ENCODE results near the gene MACROD2. TPM values are rescaled to one million over a fixed set of nuclear protein-coding genes. Genes with fewer than 3 reads are reported as not detected.

Gene MACROD2
- total RNA-seq, 1 experiment from 2014 or later: 1.4 TPM

DNA sequence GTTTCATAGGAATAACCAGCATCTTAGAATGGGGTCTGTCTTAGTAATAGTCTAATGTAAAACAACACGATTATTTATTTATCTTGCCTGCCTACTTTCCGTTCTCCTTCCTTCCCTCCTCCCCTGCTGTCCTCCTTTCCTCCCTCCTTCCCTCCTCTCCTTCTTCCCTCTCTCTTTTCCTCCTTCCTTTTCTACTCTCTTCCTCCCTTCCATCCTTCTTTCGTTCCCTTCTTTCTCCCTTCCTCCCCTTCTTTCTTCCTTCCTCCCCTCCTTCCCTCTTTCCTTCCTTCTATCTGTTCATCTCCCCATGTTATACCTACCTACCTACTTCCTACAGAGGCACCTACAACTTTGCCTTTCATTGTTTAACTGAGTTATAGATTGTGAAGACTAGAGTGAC lies 1637.4 kb downstream of the MACROD2 start:
- POLR2A ChIA-PET (ENCODE audit: low non-redundant PET): no interaction called here
- Histone ChIP-seq H3K4me3 (ENCODE audit: low read depth, low read length, poor library complexity, severe bottlenecking) (no peak overlapping the region), H3K4me1 (ENCODE audit: insufficient read depth, low read length, poor library complexity, severe bottlenecking) (no peaks in the 10 kb centered on the region), H3K36me3 (ENCODE audit: insufficient read depth, low read length, poor library complexity, severe bottlenecking) (no peaks in the 10 kb centered on the region), H3K9me3 (ENCODE audit: low read depth, low read length, poor library complexity, severe bottlenecking) (peaks cover 3% of the 10 kb centered on the region), H3K27ac (ENCODE audit: low read depth, low read length, poor library complexity, severe bottlenecking) (no peak overlapping the region), H3K27me3 (replicated peaks; ENCODE audit: insufficient read depth, low read depth, low read length, poor library complexity) (no peaks in the 10 kb centered on the region)
- TF ChIP-seq, protein P1, sequence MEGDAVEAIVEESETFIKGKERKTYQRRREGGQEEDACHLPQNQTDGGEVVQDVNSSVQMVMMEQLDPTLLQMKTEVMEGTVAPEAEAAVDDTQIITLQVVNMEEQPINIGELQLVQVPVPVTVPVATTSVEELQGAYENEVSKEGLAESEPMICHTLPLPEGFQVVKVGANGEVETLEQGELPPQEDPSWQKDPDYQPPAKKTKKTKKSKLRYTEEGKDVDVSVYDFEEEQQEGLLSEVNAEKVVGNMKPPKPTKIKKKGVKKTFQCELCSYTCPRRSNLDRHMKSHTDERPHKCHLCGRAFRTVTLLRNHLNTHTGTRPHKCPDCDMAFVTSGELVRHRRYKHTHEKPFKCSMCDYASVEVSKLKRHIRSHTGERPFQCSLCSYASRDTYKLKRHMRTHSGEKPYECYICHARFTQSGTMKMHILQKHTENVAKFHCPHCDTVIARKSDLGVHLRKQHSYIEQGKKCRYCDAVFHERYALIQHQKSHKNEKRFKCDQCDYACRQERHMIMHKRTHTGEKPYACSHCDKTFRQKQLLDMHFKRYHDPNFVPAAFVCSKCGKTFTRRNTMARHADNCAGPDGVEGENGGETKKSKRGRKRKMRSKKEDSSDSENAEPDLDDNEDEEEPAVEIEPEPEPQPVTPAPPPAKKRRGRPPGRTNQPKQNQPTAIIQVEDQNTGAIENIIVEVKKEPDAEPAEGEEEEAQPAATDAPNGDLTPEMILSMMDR (conservative IDR thresholded peaks at IDR 0.05; ENCODE audit: low read depth, low read length): no peak
- TF ChIP-seq EZH2 (IDR thresholded peaks at IDR 0.05; ENCODE audit: borderline replicate concordance, low read depth, low read length, poor library complexity, severe bottlenecking): no peak
- CTCF ChIA-PET: no interaction called here
- DNase-seq (ENCODE audit: low spot score): no peak
- BruUV-seq (replicated peaks): no TSS peak
- intact Hi-C loops (cut with micrococcal nuclease; ENCODE audit: unreplicated experiment): loop anchor here (5.0 kb wide), 1 partner anchor 60 kb away; no protein-coding TSS in a partner anchor

DNA sequence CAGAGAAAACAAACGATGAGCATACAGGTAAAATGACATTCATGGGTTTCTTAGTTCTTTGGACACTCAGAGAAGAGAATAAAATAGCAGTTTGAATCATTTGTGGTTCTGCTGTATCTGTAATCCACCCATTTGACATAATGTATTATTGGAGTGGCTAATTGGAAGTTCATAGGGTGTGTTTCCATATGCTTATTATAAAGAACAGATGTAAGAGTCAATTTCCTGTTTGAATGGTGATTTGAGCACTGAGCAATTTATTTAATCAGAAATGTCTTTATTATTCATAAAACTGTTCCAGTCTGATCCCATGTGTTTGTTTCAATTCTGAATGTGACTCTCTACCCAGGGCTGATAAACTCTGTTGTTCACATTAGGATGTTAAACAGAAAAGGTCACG lies 1638.8 kb downstream of the MACROD2 start:
- TF ChIP-seq, protein P1 (conservative IDR thresholded peaks at IDR 0.05; ENCODE audit: low read depth, low read length): no peak
- no peak for TF ChIP-seq EZH2 (IDR thresholded peaks at IDR 0.05; ENCODE audit: borderline replicate concordance, low read depth, low read length, poor library complexity, severe bottlenecking)
- H3K27me3 ChIP-seq (replicated peaks; ENCODE audit: insufficient read depth, low read depth, low read length, poor library complexity): no peaks in the 10 kb centered on the region
- DNase-seq (ENCODE audit: low spot score): no peak
- no peak overlapping the region for H3K4me3 ChIP-seq (ENCODE audit: low read depth, low read length, poor library complexity, severe bottlenecking)
- intact Hi-C loops (cut with micrococcal nuclease; ENCODE audit: unreplicated experiment): loop anchor here (5.0 kb wide), 1 partner anchor 58 kb away; no protein-coding TSS in a partner anchor
- no peak overlapping the region for H3K27ac ChIP-seq (ENCODE audit: low read depth, low read length, poor library complexity, severe bottlenecking)
- POLR2A ChIA-PET (ENCODE audit: low non-redundant PET): no interaction called here
- no peaks in the 10 kb centered on the region for H3K4me1 ChIP-seq (ENCODE audit: insufficient read depth, low read length, poor library complexity, severe bottlenecking)
- CTCF ChIA-PET: no interaction called here
- no TSS peak for BruUV-seq (replicated peaks)
- H3K36me3 ChIP-seq (ENCODE audit: insufficient read depth, low read length, poor library complexity, severe bottlenecking): no peaks in the 10 kb centered on the region
- H3K9me3 ChIP-seq (ENCODE audit: low read depth, low read length, poor library complexity, severe bottlenecking): peaks cover 3% of the 10 kb centered on the region

DNA sequence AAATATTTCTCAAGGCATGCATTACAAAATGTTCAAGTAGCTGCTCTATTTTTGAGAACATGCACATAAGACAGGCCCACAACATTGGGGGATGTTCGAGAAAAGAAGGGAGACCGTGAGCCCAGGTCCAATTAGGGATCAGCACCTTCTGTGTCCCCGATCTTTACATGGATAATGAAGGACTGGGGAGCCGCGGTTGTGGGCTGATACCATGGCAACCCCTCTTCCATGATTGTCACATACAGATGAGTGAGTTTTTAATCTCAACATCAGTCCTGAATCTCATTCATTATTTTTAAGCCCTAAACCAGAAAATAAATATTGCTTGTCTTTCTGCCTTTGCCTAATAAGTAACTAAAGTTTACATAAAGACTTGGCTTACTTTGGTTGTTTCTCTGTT lies 1642.2 kb downstream of the MACROD2 start:
- peaks cover 3% of the 10 kb centered on the region for H3K9me3 ChIP-seq (ENCODE audit: low read depth, low read length, poor library complexity, severe bottlenecking)
- no peak overlapping the region for H3K27ac ChIP-seq (ENCODE audit: low read depth, low read length, poor library complexity, severe bottlenecking)
- BruUV-seq (replicated peaks): no TSS peak
- H3K4me1 ChIP-seq (ENCODE audit: insufficient read depth, low read length, poor library complexity, severe bottlenecking): no peaks in the 10 kb centered on the region
- TF ChIP-seq, protein P1 (conservative IDR thresholded peaks at IDR 0.05; ENCODE audit: low read depth, low read length): no peak
- no peak for TF ChIP-seq EZH2 (IDR thresholded peaks at IDR 0.05; ENCODE audit: borderline replicate concordance, low read depth, low read length, poor library complexity, severe bottlenecking)
- CTCF ChIA-PET: no interaction called here
- H3K36me3 ChIP-seq (ENCODE audit: insufficient read depth, low read length, poor library complexity, severe bottlenecking): no peaks in the 10 kb centered on the region
- POLR2A ChIA-PET (ENCODE audit: low non-redundant PET): no interaction called here
- no peak overlapping the region for H3K4me3 ChIP-seq (ENCODE audit: low read depth, low read length, poor library complexity, severe bottlenecking)
- no peak for DNase-seq (ENCODE audit: low spot score)
- no peaks in the 10 kb centered on the region for H3K27me3 ChIP-seq (replicated peaks; ENCODE audit: insufficient read depth, low read depth, low read length, poor library complexity)
- intact Hi-C loops (cut with micrococcal nuclease; ENCODE audit: unreplicated experiment): no loop called here
